H1 (cell line): ENCODE results near the gene GALNT15. TPM values are rescaled to one million over a fixed set of nuclear protein-coding genes. Genes with fewer than 3 reads are reported as not detected.

Source experiments
- CTCF ChIA-PET: fragments of 300-600 bp; sonication (Branson Sonifier 250); formaldehyde crosslinking; loops from one replicate; lab custom pipeline; 2021; ENCODE audit not compliant: partially characterized antibody; lab: Charles Lee
- POLR2A ChIA-PET: fragments of 300-600 bp; sonication (Branson Sonifier 250); formaldehyde crosslinking; loops from one replicate; lab custom pipeline; 2021; ENCODE audit warnings: inconsistent platforms; ENCODE audit not compliant: partially characterized antibody; lab: Charles Lee
- DNase-seq, 2 experiments: peaks; one replicate each; pipeline versions ENCODE4 v3.0.0 to v3.0.0-alpha.2; 2010 to 2022; ENCODE audit warnings: low spot score in 2 of 2, low read depth in 1 of 2, mixed read lengths in 1 of 2
- FAIRE-seq: peaks from 2 replicates; lab custom pipeline; 2011; peaks lifted over from hg19 to GRCh38; lab: Jason Lieb, UNC
- H2AFZ ChIP-seq: 2 replicates; pipeline ENCODE4 v1.8.1; 2012; ENCODE audit warnings: low read length, inconsistent platforms
- H2AK5ac ChIP-seq: 2 replicates; pipeline ENCODE4 v1.6.1; 2013; ENCODE audit warnings: low read depth, low read length
- H2BK120ac ChIP-seq: replicated peaks from 2 replicates; pipeline ENCODE3; 2013; ENCODE audit warnings: low read depth, low read length, inconsistent platforms
- H2BK12ac ChIP-seq: 2 replicates; pipeline ENCODE4 v1.6.1; 2013; ENCODE audit warnings: low read depth, low read length
- H2BK15ac ChIP-seq: 2 replicates; pipeline ENCODE4 v1.6.1; 2013; ENCODE audit warnings: low read length
- H2BK20ac ChIP-seq: 2 replicates; pipeline ENCODE4 v1.6.1; 2013; ENCODE audit warnings: low read length
- H2BK5ac ChIP-seq: 2 replicates; pipeline ENCODE4 v1.6.1; 2013; ENCODE audit warnings: low read depth, low read length
- H3K14ac ChIP-seq: 2 replicates; pipeline ENCODE4 v1.6.1; 2013; ENCODE audit warnings: inconsistent platforms; ENCODE audit not compliant: insufficient read length
- H3K18ac ChIP-seq: 2 replicates; pipeline ENCODE4 v1.6.1; 2013; ENCODE audit warnings: low read length; ENCODE audit errors: extremely low read depth
- H3K23ac ChIP-seq: 2 replicates; pipeline ENCODE4 v1.6.1; 2013; ENCODE audit warnings: inconsistent platforms; ENCODE audit not compliant: insufficient read length
- H3K23me2 ChIP-seq: 2 replicates; pipeline ENCODE4 v1.6.1; 2013; ENCODE audit warnings: low read depth, low read length
- H3K27ac ChIP-seq: 2 replicates; pipeline ENCODE4 v1.6.1; 2011; ENCODE audit warnings: low read depth, low read length, inconsistent platforms
- H3K27me3 ChIP-seq, 4 experiments: replicated peaks in 1 of 4; 1 replicate in 1 of 4; 2 replicates in 3 of 4; pipeline versions ENCODE4 v1.6.1 to v1.8.1; 2011 to 2013; ENCODE audit warnings: low read length in 3 of 4, mild to moderate bottlenecking in 3 of 4, inconsistent platforms in 2 of 4, mixed read lengths in 2 of 4, moderate library complexity in 1 of 4; ENCODE audit not compliant: control insufficient read depth in 3 of 4, insufficient read depth in 3 of 4; ENCODE audit errors: extremely low read depth in 1 of 4
- H3K36me3 ChIP-seq, 4 experiments: 2 replicates each; pipeline versions ENCODE4 v1.6.1 to v1.8.1; 2011 to 2013; ENCODE audit warnings: mild to moderate bottlenecking in 4 of 4, low read length in 3 of 4, moderate library complexity in 2 of 4, control low read depth in 1 of 4, inconsistent platforms in 1 of 4; ENCODE audit not compliant: insufficient read depth in 4 of 4, control insufficient read depth in 2 of 4
- H3K4ac ChIP-seq: replicated peaks from 2 replicates; pipeline ENCODE3; 2013; ENCODE audit warnings: low read length, low read depth, mixed read lengths, inconsistent platforms; ENCODE audit not compliant: insufficient read length
- H3K4me1 ChIP-seq, 4 experiments: replicated peaks in 1 of 4; 1 replicate in 1 of 4; 2 replicates in 3 of 4; pipeline versions ENCODE4 v1.6.1 to v1.8.1; 2011 to 2013; ENCODE audit warnings: low read length in 3 of 4, inconsistent platforms in 2 of 4, mixed read lengths in 1 of 4; ENCODE audit not compliant: insufficient read depth in 4 of 4, control insufficient read depth in 3 of 4
- H3K4me2 ChIP-seq, 2 experiments: 2 replicates each; pipeline versions ENCODE4 v1.6.1 to v1.8.1; 2011 to 2013; ENCODE audit warnings: low read depth in 2 of 2, low read length in 2 of 2, control low read depth in 1 of 2, inconsistent platforms in 1 of 2, mild to moderate bottlenecking in 1 of 2; ENCODE audit not compliant: insufficient read depth in 1 of 2
- H3K4me3 ChIP-seq, 4 experiments: fragments of 200-600, 300-600 bp in 1 of 4; sonication (generic), shearing (Covaris generic), sonication (Bioruptor Twin) in 1 of 4; 2 replicates each; pipeline versions ENCODE4 v1.5.1 to v1.8.1; 2011 to 2016; ENCODE audit warnings: low read length in 4 of 4, low read depth in 3 of 4, control low read depth in 2 of 4, inconsistent platforms in 2 of 4, mild to moderate bottlenecking in 2 of 4, mixed read lengths in 1 of 4, moderate library complexity in 1 of 4; ENCODE audit not compliant: insufficient read depth in 2 of 4; ENCODE audit errors: extremely low read depth in 1 of 4
- H3K56ac ChIP-seq: replicated peaks from 2 replicates; pipeline ENCODE3; 2013; ENCODE audit warnings: low read depth, mild to moderate bottlenecking, mixed read lengths, low read length, inconsistent platforms; ENCODE audit not compliant: insufficient read length
- H3K79me1 ChIP-seq: 2 replicates; pipeline ENCODE4 v1.6.1; 2013; ENCODE audit warnings: low read depth, low read length, control low read depth
- H3K79me2 ChIP-seq, 2 experiments: 2 replicates each; pipeline versions ENCODE4 v1.6.1 to v1.8.1; 2012 to 2013; ENCODE audit warnings: low read length in 2 of 2, mild to moderate bottlenecking in 2 of 2, inconsistent platforms in 1 of 2; ENCODE audit not compliant: insufficient read depth in 2 of 2, control insufficient read depth in 1 of 2
- H3K9ac ChIP-seq, 4 experiments: replicated peaks in 1 of 4; 1 replicate in 1 of 4; 2 replicates in 3 of 4; pipeline versions ENCODE4 v1.6.1 to v1.8.1; 2011 to 2013; ENCODE audit warnings: low read depth in 3 of 4, low read length in 3 of 4, control low read depth in 2 of 4, mild to moderate bottlenecking in 2 of 4, moderate library complexity in 2 of 4, inconsistent platforms in 1 of 4; ENCODE audit errors: extremely low read depth in 1 of 4
- H3K9me3 ChIP-seq, 2 experiments: 2 replicates each; pipeline versions ENCODE4 v1.6.1 to v1.8.1; 2012 to 2013; ENCODE audit warnings: mild to moderate bottlenecking in 2 of 2, moderate library complexity in 2 of 2, control low read depth in 1 of 2, inconsistent platforms in 1 of 2, low read depth in 1 of 2, low read length in 1 of 2, mixed read lengths in 1 of 2; ENCODE audit not compliant: insufficient read depth in 2 of 2
- H4K20me1 ChIP-seq, 2 experiments: replicated peaks in 1 of 2; 2 replicates each; pipeline versions ENCODE3 to v1.8.1; 2011 to 2013; ENCODE audit warnings: inconsistent platforms in 2 of 2, low read length in 2 of 2, mild to moderate bottlenecking in 1 of 2; ENCODE audit not compliant: insufficient read depth in 2 of 2, control insufficient read depth in 1 of 2
- H4K5ac ChIP-seq: 2 replicates; pipeline ENCODE4 v1.6.1; 2013; ENCODE audit warnings: low read length, low read depth, mixed read lengths, inconsistent platforms; ENCODE audit not compliant: insufficient read length
- H4K8ac ChIP-seq: 2 replicates; pipeline ENCODE4 v1.8.0; 2013; ENCODE audit warnings: mild to moderate bottlenecking, moderate library complexity, low read length, inconsistent platforms; ENCODE audit not compliant: insufficient read depth; ENCODE audit errors: extremely low read depth
- H4K91ac ChIP-seq: replicated peaks from 2 replicates; pipeline ENCODE3; 2013; ENCODE audit warnings: low read length, mixed read lengths, inconsistent platforms; ENCODE audit not compliant: insufficient read length
- CEBPB ChIP-seq: IDR thresholded peaks from 2 replicates; pipeline ENCODE4 v1.6.1; 2012; ENCODE audit warnings: low read depth, low read length
- EZH2 ChIP-seq: fragments of 200-600 bp; sonication (generic); IDR thresholded peaks from 2 replicates; pipeline ENCODE4 v1.7.1; 2012; ENCODE audit warnings: low read depth, mild to moderate bottlenecking, moderate library complexity, low read length, inconsistent platforms; ENCODE audit not compliant: severe bottlenecking
- NANOG ChIP-seq: IDR thresholded peaks from 2 replicates; pipeline ENCODE4 v1.6.1; 2011; ENCODE audit warnings: low read length, low read depth, mild to moderate bottlenecking, inconsistent platforms; ENCODE audit not compliant: insufficient read depth, poor library complexity, severe bottlenecking
- POLR2A ChIP-seq, 2 experiments: IDR thresholded peaks; 1 replicate in 1 of 2; 2 replicates in 1 of 2; pipeline ENCODE4 v1.6.1; 2011; ENCODE audit warnings: low read depth in 2 of 2, low read length in 2 of 2, mild to moderate bottlenecking in 2 of 2; ENCODE audit errors: control extremely low read depth in 1 of 2
- POLR2AphosphoS5 ChIP-seq: IDR thresholded peaks from 2 replicates; pipeline ENCODE4 v1.6.1; 2011; ENCODE audit warnings: low read depth, low read length
- RXRA ChIP-seq: IDR thresholded peaks from 2 replicates; pipeline ENCODE4 v1.6.1; 2011; ENCODE audit warnings: low read depth, mild to moderate bottlenecking, low read length, moderate library complexity; ENCODE audit not compliant: insufficient read depth
- SAP30 ChIP-seq: fragments of 300-600 bp; sonication (generic); IDR thresholded peaks from 2 replicates; pipeline ENCODE4 v1.7.1; 2012; ENCODE audit warnings: low read length, moderate library complexity, mild to moderate bottlenecking, inconsistent platforms; ENCODE audit not compliant: insufficient read depth, insufficient replicate concordance
- SIN3A ChIP-seq, 2 experiments: IDR thresholded peaks in 1 of 2; conservative IDR thresholded peaks in 1 of 2; 2 replicates each; pipeline ENCODE4 v1.6.1; 2011 to 2012; ENCODE audit warnings: low read length in 2 of 2, improper control_type of control experiment in 1 of 2, low read depth in 1 of 2, mild to moderate bottlenecking in 1 of 2
- SUZ12 ChIP-seq: fragments of 200-600 bp; sonication (generic); IDR thresholded peaks from 2 replicates; pipeline ENCODE4 v1.6.1; 2012; ENCODE audit warnings: mild to moderate bottlenecking, inconsistent platforms, low read length, moderate library complexity, mixed read lengths
- TAF7 ChIP-seq: optimal IDR thresholded peaks from 2 replicates; pipeline ENCODE3; 2011; ENCODE audit warnings: low read depth, mild to moderate bottlenecking, inconsistent platforms, low read length, moderate library complexity, borderline replicate concordance
- TCF12 ChIP-seq: IDR thresholded peaks from 2 replicates; pipeline ENCODE4 v1.6.1; 2011; ENCODE audit warnings: low read depth, mild to moderate bottlenecking, low read length
- USF2 ChIP-seq: IDR thresholded peaks from 2 replicates; pipeline ENCODE4 v1.6.1; 2011; ENCODE audit warnings: low read length, improper control_type of control experiment
- whole genome bisulfite sequencing, 2 experiments: shearing (Covaris generic) in 1 of 2; methylation state at CpG; one replicate each; pipeline versions ENCODE4 v1.1.6 to v1.1.7; 2013 to 2015; ENCODE audit warnings: low lambda C conversion rate in 2 of 2, mixed read lengths in 2 of 2, inconsistent platforms in 1 of 2, low coverage in 1 of 2, missing lambda C conversion rate in 1 of 2; ENCODE audit not compliant: insufficient replicate concordance in 2 of 2, insufficient coverage in 1 of 2, insufficient read length in 1 of 2; ENCODE audit errors: extremely low coverage in 1 of 2, missing lambda C conversion rate in 1 of 2; 5-methylcytosine and 5-hydroxymethylcytosine counted together
- polyA plus RNA-seq, 7 experiments: library from polyadenylated mRNA; depleted of rRNA in 3 of 7; stranded (reverse) in 5 of 7; unstranded in 2 of 7; fragments of >200 nt in 5 of 7; fragments of 200-250 nt in 2 of 7; gene quantifications; 1 replicate in 5 of 7; 2 replicates in 1 of 7; 4 replicates in 1 of 7; pipeline versions ENCODE4 v1.2.1 to v1.2.3, GENCODE V29; 2011 to 2013; ENCODE audit warnings: missing spikeins in 2 of 7, mixed read lengths in 2 of 7
- total RNA-seq: library from RNA; stranded (reverse); fragmentation: NEBNext Ultra II Directional; extraction: Animal tissue kit (Norgen Biotek cat#: 25700); gene quantifications from 2 replicates; pipeline ENCODE4 v1.2.1, GENCODE V29; 2021

GALNT15 gene
- total and polyA plus RNA-seq, 2 of the 8 experiments (the other 6 are each of a cell fraction or from before 2014, with no cell fraction given): 0.02 TPM; not detected in 1

- no peak overlapping the region for H3K23ac ChIP-seq
- H2BK5ac ChIP-seq: no peak overlapping the region
- H2AK5ac ChIP-seq: no peak overlapping the region
- WGBS, 2 experiments: 84% methylated on average over 6 of the region's 6 CpGs; no CpG with 5 or more reads in 1 of the 2 experiments
- no peak overlapping the region for H2BK20ac ChIP-seq
- POLR2A ChIA-PET: no interaction called here
- no peak overlapping the region for H4K8ac ChIP-seq
- H3K4ac ChIP-seq: no peak overlapping the region
- no peak overlapping the region for H4K5ac ChIP-seq
- H3K36me3 ChIP-seq: no peaks in the 10 kb centered on the region
- H3K56ac ChIP-seq: no peak overlapping the region
- H3K4me1 ChIP-seq: peaks cover 0 to 3% (median 0%) of the 10 kb centered on the region in 4 experiments; a peak in 1 of 7 replicates
- H4K91ac ChIP-seq: no peak overlapping the region
- no peaks in the 10 kb centered on the region for H3K9me3 ChIP-seq
- FAIRE-seq: no peak
- H3K79me2 ChIP-seq: no peaks in the 10 kb centered on the region
- H2AFZ ChIP-seq: no peak overlapping the region
- H3K4me2 ChIP-seq: no peak overlapping the region
- H2BK15ac ChIP-seq: no peak overlapping the region
- no peaks in the 10 kb centered on the region for H4K20me1 ChIP-seq
- H3K18ac ChIP-seq: no peak overlapping the region
- DNase-seq: no peak
- no peaks in the 10 kb centered on the region for H3K79me1 ChIP-seq
- H3K9ac ChIP-seq: no peak overlapping the region
- H2BK120ac ChIP-seq: no peak overlapping the region
- H3K27ac ChIP-seq: no peak overlapping the region
- H3K23me2 ChIP-seq: peaks cover 2% of the 10 kb centered on the region
- H3K14ac ChIP-seq: no peak overlapping the region
- H2BK12ac ChIP-seq: no peak overlapping the region
- no peak overlapping the region for H3K4me3 ChIP-seq
- CTCF ChIA-PET: interaction anchor here (1.5 to 2.9 kb wide), 6 partner anchors 14 to 231 kb away, joined by 3 to 13 read pairs (median 6); no protein-coding TSS in a partner anchor
- no peaks in the 10 kb centered on the region for H3K27me3 ChIP-seq
- no peak for TF ChIP-seq RXRA
- no peak for TF ChIP-seq CEBPB
- TF ChIP-seq POLR2AphosphoS5: no peak
- no peak for TF ChIP-seq NANOG
- TF ChIP-seq SIN3A (conservative IDR thresholded peaks at IDR 0.05 in 1 of 2, IDR thresholded peaks at IDR 0.05 in 1 of 2; ENCODE audit: low read depth in 1 of 2, low read length in 2 of 2): no peak
- no peak for TF ChIP-seq EZH2
- no peak for TF ChIP-seq SUZ12
- TF ChIP-seq TCF12: no peak
- TF ChIP-seq USF2: no peak
- TF ChIP-seq TAF7: no peak
- TF ChIP-seq POLR2A (IDR thresholded peaks at IDR 0.05; ENCODE audit: control extremely low read depth in 1 of 2, low read depth in 2 of 2, low read length in 2 of 2): no peak
- no peak for TF ChIP-seq SAP30
These were observed 2.0 kb downstream of the GALNT15 start for GRCh38 chr3:16176391-16177030.
